ENCODE measurements around the gene HEYL.

HEYL gene

GRCh38 chr1:39655578-39656268 lies 16.3 kb upstream of the HEYL start:
- DNase-seq, result no peak

DNA sequence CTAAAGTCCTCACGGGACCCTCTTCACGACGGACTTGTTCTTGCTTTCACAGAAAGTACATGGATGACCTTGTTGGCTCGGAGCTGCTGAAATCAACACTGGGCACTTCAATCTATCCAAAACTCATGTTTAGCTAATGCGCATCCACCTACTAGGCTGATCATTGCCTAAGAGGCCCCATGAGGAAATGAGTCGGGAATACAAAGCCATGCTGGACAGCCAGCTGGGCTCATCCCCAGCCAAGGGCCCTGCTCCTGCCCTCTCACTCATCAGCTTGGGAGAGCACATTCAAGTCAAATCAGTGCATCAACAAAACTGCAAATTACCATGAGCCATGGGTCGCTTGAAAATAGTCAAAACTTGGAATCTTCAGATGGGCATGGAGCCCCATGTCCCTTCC lies 14.8 kb upstream of the HEYL start:
- TF ChIP-seq POLR2A (IDR thresholded peaks at IDR 0.05; ENCODE audit: low read length), result no peak
- TF ChIP-seq GATA1 (IDR thresholded peaks at IDR 0.05; ENCODE audit: low read depth, low read length), result no peak
- DNase-seq, result no peak

More at GRCh38 chr1:39655578-39656268, 16.3 kb upstream of the HEYL start:
- TF ChIP-seq GATA1 (IDR thresholded peaks at IDR 0.05; ENCODE audit: low read depth, low read length), result no peak
- no peak for TF ChIP-seq POLR2A (IDR thresholded peaks at IDR 0.05; ENCODE audit: low read length)

DNA sequence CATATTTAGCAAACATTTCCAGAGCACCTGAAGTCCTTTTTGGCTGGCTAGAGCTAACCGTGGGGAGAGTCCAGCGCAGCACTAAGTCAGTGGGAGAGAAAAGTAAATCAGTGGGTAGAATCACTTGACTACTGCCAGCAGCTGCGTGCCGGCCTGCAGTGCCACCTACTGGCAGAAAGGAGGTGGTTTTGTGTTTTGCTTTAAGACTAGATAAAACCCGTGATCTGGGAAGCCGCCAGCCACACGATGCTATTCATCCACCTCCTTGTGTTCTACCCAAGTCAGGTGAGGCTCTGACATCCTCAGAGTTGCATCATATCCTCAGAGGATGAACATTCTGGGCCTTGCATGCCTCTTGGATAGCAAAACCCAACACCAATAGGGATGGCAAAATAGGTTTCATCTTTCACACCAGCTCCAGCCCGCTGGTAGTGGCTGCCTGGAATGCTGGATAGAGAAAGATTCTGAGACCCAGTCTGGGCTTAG lies 14.1 kb upstream of the HEYL start:
- no peak for TF ChIP-seq POLR2A (IDR thresholded peaks at IDR 0.05; ENCODE audit: low read length)
- TF ChIP-seq GATA1 (IDR thresholded peaks at IDR 0.05; ENCODE audit: low read depth, low read length), result no peak
- DNase-seq, result peak; percentile 74 to 82

DNA sequence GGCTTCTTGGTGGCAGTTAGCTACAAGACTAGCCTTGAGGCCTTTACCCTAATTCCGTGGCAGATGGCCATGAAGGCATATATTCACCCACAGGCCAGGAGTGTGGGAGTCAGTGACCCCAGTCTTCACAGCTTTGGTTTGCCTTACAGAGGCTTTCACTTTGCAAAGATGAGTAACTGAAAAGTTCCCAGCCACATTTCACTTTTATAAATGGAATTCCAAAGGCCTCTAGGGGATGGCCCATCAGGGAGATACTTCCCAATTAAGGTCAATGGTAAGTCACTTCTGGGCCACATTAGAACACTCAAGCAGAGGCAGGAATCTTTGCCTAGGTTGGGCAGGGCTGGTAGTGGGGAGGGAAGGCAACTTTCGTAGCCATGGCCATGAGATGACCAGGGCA lies 13.1 kb upstream of the HEYL start:
- no peak for DNase-seq
- TF ChIP-seq POLR2A (IDR thresholded peaks at IDR 0.05; ENCODE audit: low read length), result no peak
- no peak for TF ChIP-seq GATA1 (IDR thresholded peaks at IDR 0.05; ENCODE audit: low read depth, low read length)

GRCh38 chr1:39652105-39652504 lies 12.7 kb upstream of the HEYL start:
- TF ChIP-seq POLR2A (IDR thresholded peaks at IDR 0.05; ENCODE audit: low read length) (no peak), GATA1 (IDR thresholded peaks at IDR 0.05; ENCODE audit: low read depth, low read length) (no peak)
- DNase-seq, result no peak

DNA sequence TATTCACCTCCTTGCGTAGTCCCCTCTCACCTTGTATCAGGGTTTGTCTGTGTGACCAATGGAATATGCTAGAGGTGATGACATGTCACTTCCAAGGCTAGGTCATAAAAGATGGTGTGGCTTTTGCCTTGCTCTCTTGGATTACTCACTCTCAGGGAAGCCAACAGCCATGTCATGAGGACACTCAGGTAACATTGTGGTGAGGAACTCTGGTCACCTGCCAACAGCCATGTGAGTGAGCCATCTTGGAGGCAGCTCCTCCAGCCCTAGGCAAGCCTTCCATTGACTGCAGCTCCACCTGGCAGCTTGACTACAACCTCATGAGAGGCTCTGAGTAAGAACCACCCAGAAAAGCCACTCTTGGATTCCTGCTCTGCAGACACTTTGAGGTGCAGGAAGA lies 11.0 kb upstream of the HEYL start:
- TF ChIP-seq GATA1 (IDR thresholded peaks at IDR 0.05; ENCODE audit: low read depth, low read length), result no peak
- TF ChIP-seq POLR2A (IDR thresholded peaks at IDR 0.05; ENCODE audit: low read length), result no peak

DNA sequence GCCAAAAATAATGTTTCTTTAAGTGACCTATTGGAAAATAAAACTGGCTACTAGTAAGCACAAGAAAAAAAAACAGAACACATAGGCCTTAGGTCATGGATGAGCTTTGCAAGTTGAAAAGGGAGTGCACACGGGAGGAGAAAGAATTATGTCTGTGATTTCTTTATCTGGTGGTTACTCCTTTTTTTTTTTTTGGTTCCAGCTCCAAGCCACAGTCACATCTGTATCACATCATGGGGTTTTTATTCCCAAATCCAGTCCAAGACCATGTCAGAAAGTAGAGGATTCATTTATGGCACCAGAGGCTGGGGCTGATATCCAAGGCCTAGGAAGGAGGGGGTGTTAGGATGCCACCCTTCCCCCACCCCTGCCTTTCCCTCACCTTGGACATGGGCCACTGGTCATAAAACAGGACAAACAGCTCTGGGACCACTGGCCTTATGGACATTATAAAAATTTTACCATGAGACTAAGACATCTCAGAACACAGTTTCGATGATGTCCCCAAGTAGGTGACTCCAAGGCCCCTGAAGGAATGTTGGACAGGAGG lies 10.3 kb upstream of the HEYL start:
- TF ChIP-seq GATA1 (IDR thresholded peaks at IDR 0.05; ENCODE audit: low read depth, low read length) (no peak), POLR2A (IDR thresholded peaks at IDR 0.05; ENCODE audit: low read length) (no peak)
- DNase-seq, result no peak

More for the DNA sequence above, 11.0 kb upstream of the HEYL start:
- no peak for DNase-seq

- TF ChIP-seq POLR2A (IDR thresholded peaks at IDR 0.05; ENCODE audit: low read length) (no peak), GATA1 (IDR thresholded peaks at IDR 0.05; ENCODE audit: low read depth, low read length) (no peak)
- no peak for DNase-seq
Measured at GRCh38 chr1:39648496-39648895, 9.1 kb upstream of the HEYL start.

DNA sequence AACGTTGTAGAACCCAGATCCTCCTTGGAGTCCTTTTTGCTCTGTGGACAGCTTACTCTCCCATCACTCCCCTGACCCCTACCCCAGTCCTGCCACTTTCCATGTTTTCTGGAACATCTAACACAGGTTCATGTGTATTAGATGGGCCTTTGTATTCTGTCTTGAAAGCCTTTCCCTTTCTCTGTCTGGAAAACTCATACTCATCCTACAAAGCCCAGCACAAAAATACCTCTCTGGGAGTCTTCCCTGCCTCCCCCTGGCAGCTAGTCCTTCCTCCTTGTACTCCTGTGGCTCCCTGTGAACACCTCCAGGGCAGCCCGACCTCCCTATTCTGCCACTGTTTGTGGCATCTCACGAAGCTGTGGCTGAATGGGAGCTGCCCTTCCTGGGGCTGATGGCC lies 7.8 kb upstream of the HEYL start:
- TF ChIP-seq GATA1 (IDR thresholded peaks at IDR 0.05; ENCODE audit: low read depth, low read length) (no peak), POLR2A (IDR thresholded peaks at IDR 0.05; ENCODE audit: low read length) (no peak)
- DNase-seq, result no peak

DNA sequence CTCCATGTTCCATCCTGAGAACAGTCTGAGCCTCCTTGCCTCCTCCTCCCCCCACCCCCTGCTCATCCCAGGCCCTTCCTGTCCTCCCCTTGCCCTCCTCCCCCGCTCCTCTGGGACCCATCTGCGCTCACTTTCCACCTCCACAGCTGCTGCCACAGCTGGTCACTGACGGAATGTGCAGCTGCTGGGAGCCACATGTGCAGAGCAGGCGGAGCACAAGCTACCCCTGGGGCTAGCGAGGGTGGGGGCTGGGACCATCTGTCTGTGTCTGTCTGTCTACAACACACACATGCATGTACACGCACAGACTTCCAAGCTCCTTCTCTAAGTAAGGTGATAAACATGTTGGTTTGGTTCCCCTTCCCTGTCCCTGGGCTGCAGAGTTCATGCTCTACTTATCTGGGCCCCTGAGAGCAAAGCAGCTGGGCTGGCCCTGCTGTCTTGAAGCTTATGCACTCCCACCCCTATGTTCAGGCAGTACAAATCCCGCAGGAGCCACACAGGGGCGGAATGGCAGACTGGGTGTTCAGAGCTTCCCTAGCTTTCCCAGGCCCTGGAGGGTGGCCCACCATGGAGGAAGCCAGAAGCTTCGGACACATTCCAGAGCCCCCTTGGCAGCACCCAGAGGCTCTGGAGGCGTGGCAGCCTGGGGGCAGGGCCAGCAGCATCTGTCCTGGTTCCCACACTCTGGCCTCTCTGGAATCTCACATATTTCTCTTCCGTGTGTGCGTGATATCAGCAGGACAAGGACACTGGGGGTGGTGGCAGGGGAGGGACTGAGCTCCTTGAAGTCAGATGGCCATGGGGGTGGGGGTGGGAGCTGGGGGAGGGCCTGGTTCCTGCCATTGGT lies 7.0 kb upstream of the HEYL start:
- TF ChIP-seq GATA1 (IDR thresholded peaks at IDR 0.05; ENCODE audit: low read depth, low read length) (no peak), POLR2A (IDR thresholded peaks at IDR 0.05; ENCODE audit: low read length) (no peak)
- DNase-seq, result no peak

DNA sequence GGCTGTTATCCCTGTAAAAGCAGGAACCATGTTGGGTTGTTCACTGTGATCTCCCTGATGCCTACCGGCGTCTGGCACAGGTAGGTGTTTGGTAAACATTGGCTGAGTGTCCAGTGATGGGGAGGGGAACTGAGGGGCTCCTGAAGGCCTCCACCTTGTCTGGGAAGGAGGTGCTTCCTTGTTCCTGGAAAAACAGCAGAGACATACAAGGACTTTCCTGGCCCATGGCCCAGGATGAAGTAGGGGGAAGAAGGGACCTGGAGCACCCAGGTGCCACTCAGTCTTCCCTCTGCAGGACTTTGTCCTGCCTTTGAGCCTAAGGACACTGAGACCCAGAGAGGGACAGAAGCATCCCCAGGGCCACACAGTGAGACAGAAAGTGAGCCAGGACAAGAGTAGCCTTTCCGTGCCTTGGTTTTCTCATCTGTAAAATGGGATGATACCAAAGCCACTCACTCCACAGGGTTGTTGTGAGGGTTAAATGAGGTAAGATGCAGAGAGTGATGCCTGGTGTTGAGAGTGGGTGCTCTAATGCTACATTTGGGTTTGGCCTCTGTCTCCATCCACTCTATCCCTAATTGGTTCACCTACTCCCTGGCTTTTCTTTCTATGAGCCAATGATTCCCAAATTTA lies 6.1 kb upstream of the HEYL start:
- TF ChIP-seq GATA1 (IDR thresholded peaks at IDR 0.05; ENCODE audit: low read depth, low read length) (no peak), POLR2A (IDR thresholded peaks at IDR 0.05; ENCODE audit: low read length) (no peak)
- no peak for DNase-seq

GRCh38 chr1:39643705-39644104 lies 4.3 kb upstream of the HEYL start:
- TF ChIP-seq GATA1 (IDR thresholded peaks at IDR 0.05; ENCODE audit: low read depth, low read length) (no peak), POLR2A (IDR thresholded peaks at IDR 0.05; ENCODE audit: low read length) (no peak)
- no peak for DNase-seq

DNA sequence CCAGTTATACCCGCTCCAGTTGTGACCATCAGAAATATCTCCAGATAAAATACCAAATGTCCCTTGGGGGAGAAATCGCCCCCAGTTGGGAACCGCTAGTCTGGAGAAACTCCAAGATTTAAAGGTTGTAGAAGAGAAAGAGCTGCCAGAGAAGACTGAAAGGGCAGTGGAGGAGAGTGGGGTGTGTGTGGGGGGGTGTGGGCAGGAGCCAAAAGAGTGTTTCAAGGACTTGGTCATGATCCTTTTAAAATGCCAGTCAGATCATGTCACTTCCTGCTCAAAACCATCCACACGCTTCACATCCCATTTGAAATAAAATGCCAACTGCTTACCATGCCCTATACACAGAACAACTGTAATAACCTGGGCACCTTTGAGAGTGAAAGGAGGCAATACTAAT lies 3.4 kb upstream of the HEYL start:
- TF ChIP-seq GATA1 (IDR thresholded peaks at IDR 0.05; ENCODE audit: low read depth, low read length), result no peak
- no peak for TF ChIP-seq POLR2A (IDR thresholded peaks at IDR 0.05; ENCODE audit: low read length)
- no peak for DNase-seq

DNA sequence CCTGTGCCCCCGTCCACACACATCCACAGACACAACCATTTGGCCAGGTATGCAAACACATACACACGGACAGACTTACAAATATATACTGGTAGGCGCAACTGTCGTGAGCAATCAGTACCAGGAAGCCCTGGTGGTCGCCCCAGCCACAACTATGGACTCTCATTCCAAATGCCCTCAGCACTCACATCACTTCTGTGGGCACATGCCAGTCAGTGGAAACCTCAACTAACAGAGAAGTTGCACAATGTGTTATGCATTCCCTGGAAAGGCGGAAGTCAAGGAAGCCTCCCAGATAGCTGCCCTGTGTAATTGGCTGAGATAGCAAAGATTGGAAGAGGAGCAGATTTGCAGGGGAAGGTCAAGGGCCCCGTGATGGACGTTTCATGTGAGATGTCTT lies 1.4 kb upstream of the HEYL start:
- no peak for DNase-seq
- TF ChIP-seq GATA1 (IDR thresholded peaks at IDR 0.05; ENCODE audit: low read depth, low read length), result no peak
- TF ChIP-seq POLR2A (IDR thresholded peaks at IDR 0.05; ENCODE audit: low read length), result no peak

Data from erythroblast (primary cell).